Cardiac fibroblast (primary cell): ENCODE results near the gene HS3ST3B1.

Experiments used
- DNase-seq, 2 donors: peaks; one replicate each; pipeline versions ENCODE4 v3.0.0 to v3.0.0-alpha.2; 2010; ENCODE audit warnings: low read depth in 2 of 2
- H3K4me3 ChIP-seq, 2 donors: replicated peaks in 1 of 2; 1 replicate in 1 of 2; 2 replicates in 1 of 2; pipeline ENCODE4 v1.5.1; 2011; ENCODE audit warnings: low read depth in 2 of 2, low read length in 2 of 2, mild to moderate bottlenecking in 2 of 2, moderate library complexity in 1 of 2
- CTCF ChIP-seq: IDR thresholded peaks from one replicate; pipeline ENCODE4 v1.5.1; 2011; ENCODE audit warnings: low read depth, mild to moderate bottlenecking, low read length, inconsistent platforms

HS3ST3B1 gene

GRCh38 chr17:14300575-14301278 lies at the start of gene HS3ST3B1:
Gene HS3ST3B1 (plus strand): TSS chr17:14301081. CDS start chr17:14301519, 438 bp downstream.
- peak; percentile 99 to 100 for DNase-seq
- TF ChIP-seq CTCF = peak; percentile 15
- peak within 1 kb of the TSS; percentile 83 to 87 for H3K4me3 ChIP-seq

- DNase-seq = no peak
- no peak for TF ChIP-seq CTCF
- no peak overlapping the region for H3K4me3 ChIP-seq
These were observed 39.5 kb upstream of the HS3ST3B1 start for GRCh38 chr17:14261406-14261805.

GRCh38 chr17:14268264-14268663 lies 32.6 kb upstream of the HS3ST3B1 start:
- no peak for TF ChIP-seq CTCF
- no peak for DNase-seq
- H3K4me3 ChIP-seq = no peak overlapping the region

GRCh38 chr17:14269473-14269872 lies 31.4 kb upstream of the HS3ST3B1 start:
- TF ChIP-seq CTCF = no peak
- no peak overlapping the region for H3K4me3 ChIP-seq
- DNase-seq = no peak

- DNase-seq = no peak
- TF ChIP-seq CTCF = no peak
These were observed 30.4 kb upstream of the HS3ST3B1 start for GRCh38 chr17:14270508-14270907.

GRCh38 chr17:14276535-14277250 lies 24.2 kb upstream of the HS3ST3B1 start:
- no peak overlapping the region for H3K4me3 ChIP-seq
- TF ChIP-seq CTCF = no peak
- no peak for DNase-seq

More at GRCh38 chr17:14270508-14270907, 30.4 kb upstream of the HS3ST3B1 start:
- H3K4me3 ChIP-seq = no peak overlapping the region
